Activated B cell treated with CpG ODN at 0.5 μM for 24 hours (primary cell): ENCODE data around the gene WDR7. TPM values are rescaled to one million over a fixed set of nuclear protein-coding genes. Genes with fewer than 3 reads are reported as not detected.

Experiments
- ATAC-seq: fragments of 200-7000 bp; cut with Tn5 transposase; one replicate; pipeline ENCODE4 v1.10.0; 2021; ENCODE audit warnings: low read depth, mild to moderate bottlenecking, moderate library complexity
- CTCF ChIA-PET: fragments of 350-600 bp; sonication (Branson Sonifier 250); formaldehyde crosslinking; loops from one replicate; lab custom pipeline; 2021; ENCODE audit warnings: antibody characterized with exemption; lab: Charles Lee
- POLR2A ChIA-PET: fragments of 350-600 bp; sonication (Branson Sonifier 250); formaldehyde crosslinking; loops from one replicate; lab custom pipeline; 2021; ENCODE audit warnings: antibody characterized with exemption; lab: Charles Lee
- DNase-seq: peaks from one replicate; pipeline ENCODE4 v3.0.0; 2022
- H3K27ac Mint-ChIP-seq: one replicate; pipeline ENCODE4 v1.8.0; 2020; ENCODE audit warnings: mixed read lengths
- H3K27me3 Mint-ChIP-seq: one replicate; pipeline ENCODE4 v1.8.0; 2021; ENCODE audit warnings: mixed read lengths
- H3K36me3 Mint-ChIP-seq: one replicate; pipeline ENCODE4 v1.8.0; 2021; ENCODE audit warnings: low read depth, mixed read lengths
- H3K4me1 Mint-ChIP-seq: one replicate; pipeline ENCODE4 v1.8.0; 2021; ENCODE audit warnings: mixed read lengths
- H3K4me3 Mint-ChIP-seq: one replicate; pipeline ENCODE4 v1.8.0; 2020; ENCODE audit warnings: mild to moderate bottlenecking, mixed read lengths
- H3K9me3 Mint-ChIP-seq: one replicate; pipeline ENCODE4 v1.8.0; 2020; ENCODE audit warnings: mixed read lengths
- intact Hi-C: fragments of 100-400 bp; cut with micrococcal nuclease; formaldehyde crosslinking; loops from one replicate; pipeline ENCODE4 v1.15.1; 2024
- total RNA-seq: library from RNA; stranded (reverse); gene quantifications from 2 replicates; pipeline ENCODE4 v1.2.3, GENCODE V29; 2022
- TF ChIP-seq, protein P1 (sequence below): fragments of 200-600 bp; IDR thresholded peaks from one replicate; pipeline ENCODE4 v1.8.0; 2022; ENCODE audit warnings: antibody characterized with exemption, mild to moderate bottlenecking

Gene WDR7
- total RNA-seq, 1 donor from 2014 or later: 33.4 TPM

DNA sequence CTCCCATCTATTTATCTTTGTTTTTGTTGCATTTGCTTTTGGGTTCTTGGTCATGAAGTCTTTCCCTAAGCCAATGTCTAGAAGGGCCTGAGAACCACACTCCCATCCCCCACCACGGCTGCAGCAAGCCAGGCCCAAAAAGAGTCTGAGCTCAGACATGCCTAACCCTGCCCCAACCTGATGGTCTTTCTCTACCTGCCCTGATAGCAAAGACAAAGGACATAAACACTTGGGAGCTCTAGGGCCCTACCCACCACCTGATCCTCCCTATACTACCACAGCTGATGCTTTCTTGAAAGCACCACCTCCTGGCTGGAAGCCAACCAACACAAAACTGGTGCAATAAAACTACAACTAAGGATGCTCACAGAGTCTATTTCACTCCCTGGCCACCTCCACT lies 233.4 kb downstream of the WDR7 start:
- intact Hi-C loops: no loop called here
- H3K27me3 Mint-ChIP-seq: no peaks in the 10 kb centered on the region
- TF ChIP-seq, protein P1, sequence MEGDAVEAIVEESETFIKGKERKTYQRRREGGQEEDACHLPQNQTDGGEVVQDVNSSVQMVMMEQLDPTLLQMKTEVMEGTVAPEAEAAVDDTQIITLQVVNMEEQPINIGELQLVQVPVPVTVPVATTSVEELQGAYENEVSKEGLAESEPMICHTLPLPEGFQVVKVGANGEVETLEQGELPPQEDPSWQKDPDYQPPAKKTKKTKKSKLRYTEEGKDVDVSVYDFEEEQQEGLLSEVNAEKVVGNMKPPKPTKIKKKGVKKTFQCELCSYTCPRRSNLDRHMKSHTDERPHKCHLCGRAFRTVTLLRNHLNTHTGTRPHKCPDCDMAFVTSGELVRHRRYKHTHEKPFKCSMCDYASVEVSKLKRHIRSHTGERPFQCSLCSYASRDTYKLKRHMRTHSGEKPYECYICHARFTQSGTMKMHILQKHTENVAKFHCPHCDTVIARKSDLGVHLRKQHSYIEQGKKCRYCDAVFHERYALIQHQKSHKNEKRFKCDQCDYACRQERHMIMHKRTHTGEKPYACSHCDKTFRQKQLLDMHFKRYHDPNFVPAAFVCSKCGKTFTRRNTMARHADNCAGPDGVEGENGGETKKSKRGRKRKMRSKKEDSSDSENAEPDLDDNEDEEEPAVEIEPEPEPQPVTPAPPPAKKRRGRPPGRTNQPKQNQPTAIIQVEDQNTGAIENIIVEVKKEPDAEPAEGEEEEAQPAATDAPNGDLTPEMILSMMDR: no peak
- H3K27ac Mint-ChIP-seq: no peak overlapping the region
- no peaks in the 10 kb centered on the region for H3K9me3 Mint-ChIP-seq
- ChIA-PET CTCF (no interaction called here), POLR2A (no interaction called here)
- DNase-seq (no peak), ATAC-seq (no peak)
- H3K36me3 Mint-ChIP-seq: peaks cover 43% of the 10 kb centered on the region
- H3K4me3 Mint-ChIP-seq: no peak overlapping the region
- no peaks in the 10 kb centered on the region for H3K4me1 Mint-ChIP-seq

DNA sequence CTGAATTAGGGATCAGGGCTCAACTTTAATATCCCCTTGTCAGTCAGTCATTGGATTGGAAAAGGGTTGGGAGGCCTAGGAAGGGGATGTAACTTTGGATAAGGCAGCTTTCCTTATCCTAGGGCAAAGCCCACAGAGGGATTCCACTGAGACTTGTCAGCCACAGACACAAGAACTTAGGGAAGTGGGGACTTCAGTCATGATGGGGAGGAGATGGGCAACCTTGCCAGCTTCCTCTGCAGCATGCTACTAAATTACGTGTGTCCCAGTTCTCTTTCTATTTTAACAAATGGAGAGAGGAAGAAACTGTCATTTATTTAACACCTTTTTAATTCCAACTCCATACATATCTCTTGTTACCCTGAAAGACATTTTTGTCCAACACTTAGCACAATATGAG lies 237.8 kb downstream of the WDR7 start:
- ATAC-seq (no peak), DNase-seq (no peak)
- Mint-ChIP-seq H3K9me3 (no peaks in the 10 kb centered on the region), H3K4me3 (no peak overlapping the region), H3K4me1 (no peaks in the 10 kb centered on the region), H3K27ac (no peak overlapping the region), H3K27me3 (no peaks in the 10 kb centered on the region), H3K36me3 (peaks cover 17% of the 10 kb centered on the region)
- ChIA-PET CTCF (no interaction called here), POLR2A (no interaction called here)
- intact Hi-C loops: no loop called here
- TF ChIP-seq, protein P1: no peak

DNA sequence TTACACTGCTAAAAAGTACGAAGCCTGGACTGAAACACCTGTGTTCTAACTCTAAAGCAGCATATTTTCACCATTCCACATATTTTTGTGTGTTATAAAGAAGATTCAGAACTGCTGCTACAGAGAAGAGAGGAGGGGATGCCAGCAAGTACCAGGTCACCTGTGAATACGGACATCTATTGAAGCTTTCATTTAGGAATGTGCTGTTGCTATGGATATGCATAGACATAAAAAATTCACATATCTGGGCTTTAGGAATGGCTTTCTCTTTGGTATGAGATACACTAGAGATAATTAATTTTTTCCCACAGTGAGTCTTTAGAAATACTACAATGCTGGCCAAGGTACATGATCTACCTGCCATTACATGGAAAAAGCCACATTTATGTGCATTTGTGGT lies 238.5 kb downstream of the WDR7 start:
- DNase-seq: no peak
- no peaks in the 10 kb centered on the region for H3K9me3 Mint-ChIP-seq
- no peaks in the 10 kb centered on the region for H3K4me1 Mint-ChIP-seq
- no peak overlapping the region for H3K27ac Mint-ChIP-seq
- TF ChIP-seq, protein P1: no peak
- intact Hi-C loops: no loop called here
- POLR2A ChIA-PET: no interaction called here
- H3K4me3 Mint-ChIP-seq: no peak overlapping the region
- H3K27me3 Mint-ChIP-seq: no peaks in the 10 kb centered on the region
- no peak for ATAC-seq
- CTCF ChIA-PET: no interaction called here
- H3K36me3 Mint-ChIP-seq: peaks cover 11% of the 10 kb centered on the region

DNA sequence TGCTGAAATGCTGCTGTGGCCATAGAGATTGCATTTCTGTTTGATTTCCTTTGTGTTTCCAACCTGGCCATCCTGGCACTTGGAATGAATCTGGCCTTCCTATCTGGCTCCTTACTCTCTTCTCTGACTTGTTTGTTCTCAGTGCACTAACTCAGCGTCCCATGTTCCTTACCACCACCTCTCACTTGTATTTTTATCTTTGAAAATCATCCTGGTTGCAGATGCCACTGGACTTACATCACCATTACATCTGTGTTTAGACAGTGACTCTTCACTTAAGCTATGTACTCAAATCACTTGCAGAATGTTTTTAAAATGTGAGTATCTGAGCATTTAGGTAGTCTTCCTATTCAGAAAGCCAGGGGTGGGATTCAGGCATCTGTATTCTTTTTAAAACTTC lies 239.5 kb downstream of the WDR7 start:
- TF ChIP-seq, protein P1: no peak
- H3K9me3 Mint-ChIP-seq: no peaks in the 10 kb centered on the region
- no peak for ATAC-seq
- H3K36me3 Mint-ChIP-seq: peaks cover 3% of the 10 kb centered on the region
- ChIA-PET POLR2A (no interaction called here), CTCF (no interaction called here)
- no peak for DNase-seq
- H3K4me3 Mint-ChIP-seq: no peak overlapping the region
- no peaks in the 10 kb centered on the region for H3K4me1 Mint-ChIP-seq
- intact Hi-C loops: no loop called here
- no peaks in the 10 kb centered on the region for H3K27me3 Mint-ChIP-seq
- no peak overlapping the region for H3K27ac Mint-ChIP-seq

DNA sequence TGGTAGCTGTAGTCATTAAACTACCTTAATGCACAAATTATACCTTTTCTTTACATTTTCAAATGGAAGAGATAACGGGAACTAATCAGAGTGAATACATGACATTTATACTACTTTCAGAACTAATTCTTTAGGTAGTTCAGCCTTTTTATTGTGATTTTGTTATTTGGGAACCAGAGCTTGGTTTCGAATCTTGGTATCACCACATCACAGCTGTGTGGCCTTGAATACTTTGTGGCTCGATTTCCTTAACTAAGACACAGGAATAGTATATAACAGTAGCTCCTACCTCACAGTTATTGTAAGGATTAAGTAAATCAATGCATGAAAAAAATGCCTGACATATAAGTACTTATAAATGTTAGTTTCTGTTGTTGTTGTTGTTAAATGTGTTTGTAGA lies 240.0 kb downstream of the WDR7 start:
- Mint-ChIP-seq H3K36me3 (no peaks in the 10 kb centered on the region), H3K9me3 (no peaks in the 10 kb centered on the region), H3K4me3 (no peak overlapping the region), H3K4me1 (no peaks in the 10 kb centered on the region), H3K27me3 (no peaks in the 10 kb centered on the region), H3K27ac (no peak overlapping the region)
- ATAC-seq: no peak
- ChIA-PET POLR2A (interaction anchor here (0.6 kb wide), 1 partner anchor 95 kb away, joined by 6 read pairs; no protein-coding TSS in a partner anchor), CTCF (no interaction called here)
- intact Hi-C loops: no loop called here
- DNase-seq: no peak
- TF ChIP-seq, protein P1: no peak
